Measurements from ENCODE around the gene GABBR2.
"Not testable (repeated sequence)": the region's sequence is repeated elsewhere in the genome, so short reads cannot be mapped to it uniquely, and the experiment has no call there.

The GABBR2 gene

DNA sequence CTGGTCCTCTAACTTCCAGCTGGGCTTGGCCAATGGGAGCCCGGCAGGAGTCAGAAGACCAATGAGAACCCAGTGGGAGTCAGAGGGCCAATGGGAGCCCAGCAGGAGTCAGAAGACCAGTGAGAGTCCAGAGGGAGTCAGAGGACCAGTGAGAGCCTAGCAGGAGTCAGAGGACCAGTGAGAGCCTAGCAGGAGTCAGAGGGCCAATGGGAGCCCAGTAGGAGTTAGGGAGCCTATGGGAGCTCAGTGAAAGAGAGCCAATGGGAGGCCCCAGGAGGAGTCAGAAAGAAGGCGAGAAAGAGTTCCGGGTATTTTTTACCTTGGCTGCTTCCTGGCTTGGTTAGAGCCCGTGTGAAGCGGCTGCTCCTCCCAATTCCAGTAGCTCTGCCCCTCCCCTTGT lies 191.0 kb downstream of the GABBR2 start:
- in situ Hi-C loops (cut with HindIII; ENCODE audit: low sequenced_read_pairs): no loop called here

GRCh38 chr9:98516897-98517503 lies 191.7 kb downstream of the GABBR2 start:
- in situ Hi-C loops (cut with HindIII; ENCODE audit: low sequenced_read_pairs): no loop called here

GRCh38 chr9:98516205-98516896 lies 192.4 kb downstream of the GABBR2 start:
- in situ Hi-C loops (cut with HindIII; ENCODE audit: low sequenced_read_pairs): no loop called here

DNA sequence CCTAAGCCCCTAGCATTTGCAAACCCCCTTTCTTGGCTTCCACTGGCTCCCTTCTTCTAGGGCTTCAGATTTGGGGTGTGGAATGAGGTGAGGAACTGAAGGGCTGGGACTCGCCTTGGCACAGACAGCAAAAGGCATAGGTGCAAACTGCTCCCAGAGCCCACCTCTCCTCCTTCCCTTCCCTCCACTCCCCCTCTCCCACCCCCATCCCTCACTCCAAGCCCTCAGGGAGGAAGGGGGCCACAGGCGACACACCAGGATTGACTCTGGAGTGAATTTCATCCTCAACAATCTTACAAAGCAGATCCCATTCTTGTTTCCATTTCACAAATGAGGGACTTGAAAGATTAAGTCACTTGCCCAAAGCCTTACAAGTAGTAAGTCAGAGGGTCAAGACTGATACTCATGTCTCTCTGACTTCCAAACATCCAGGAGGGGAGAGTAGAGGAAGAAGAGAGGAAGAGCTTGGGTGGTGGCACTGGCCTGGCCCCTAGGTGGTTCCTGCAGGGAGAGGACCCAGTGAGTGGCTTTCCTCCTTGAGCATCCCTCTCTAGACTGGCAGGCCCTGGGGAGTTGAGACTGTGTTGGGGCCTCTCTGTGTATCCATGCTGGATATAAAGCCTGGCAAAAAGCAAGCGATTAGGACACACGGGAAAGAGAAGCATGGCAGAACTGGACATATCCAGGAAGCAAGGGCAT lies 193.1 kb downstream of the GABBR2 start:
- in situ Hi-C loops (cut with HindIII; ENCODE audit: low sequenced_read_pairs): no loop called here

GRCh38 chr9:98514841-98515240 lies 193.9 kb downstream of the GABBR2 start:
- in situ Hi-C loops (cut with HindIII; ENCODE audit: low sequenced_read_pairs): no loop called here

DNA sequence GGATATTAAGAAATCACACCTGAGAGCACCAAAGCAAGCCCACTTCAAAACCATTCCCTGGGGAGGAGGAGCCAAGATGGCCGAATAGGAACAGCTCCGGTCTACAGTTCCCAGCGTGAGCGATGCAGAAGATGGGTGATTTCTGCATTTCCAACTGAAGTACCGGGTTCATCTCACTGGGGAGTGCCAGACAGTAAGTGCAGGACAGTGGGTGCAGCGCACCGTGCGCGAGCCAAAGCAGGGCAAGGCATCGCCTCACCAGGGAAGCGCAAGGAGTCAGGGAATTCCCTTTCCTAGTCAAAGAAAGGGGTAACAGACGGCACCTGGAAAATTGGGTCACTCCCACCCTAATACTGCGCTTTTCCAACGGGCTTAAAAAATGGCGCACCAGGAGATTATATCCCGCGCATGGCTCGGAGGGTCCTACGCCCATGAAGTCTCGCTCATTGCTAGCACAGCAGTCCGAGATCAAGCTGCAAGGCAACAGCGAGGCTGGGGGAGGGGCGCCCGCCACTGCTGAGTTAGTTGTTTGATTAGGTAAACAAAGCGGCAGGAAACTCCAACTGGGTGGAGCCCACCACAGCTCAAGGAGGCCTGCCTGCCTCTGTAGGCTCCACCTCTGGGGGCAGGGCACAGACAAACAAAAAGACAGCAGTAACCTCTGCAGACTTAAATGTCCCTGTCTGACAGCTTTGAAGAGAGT lies 200.4 kb downstream of the GABBR2 start:
- in situ Hi-C loops (cut with HindIII; ENCODE audit: low sequenced_read_pairs): not testable (repeated sequence)

- in situ Hi-C loops (cut with HindIII; ENCODE audit: low sequenced_read_pairs): no loop called here
Observed at GRCh38 chr9:98506422-98507054, 202.2 kb downstream of the GABBR2 start.

GRCh38 chr9:98504298-98505282 lies 204.1 kb downstream of the GABBR2 start:
- in situ Hi-C loops (cut with HindIII; ENCODE audit: low sequenced_read_pairs): no loop called here

DNA sequence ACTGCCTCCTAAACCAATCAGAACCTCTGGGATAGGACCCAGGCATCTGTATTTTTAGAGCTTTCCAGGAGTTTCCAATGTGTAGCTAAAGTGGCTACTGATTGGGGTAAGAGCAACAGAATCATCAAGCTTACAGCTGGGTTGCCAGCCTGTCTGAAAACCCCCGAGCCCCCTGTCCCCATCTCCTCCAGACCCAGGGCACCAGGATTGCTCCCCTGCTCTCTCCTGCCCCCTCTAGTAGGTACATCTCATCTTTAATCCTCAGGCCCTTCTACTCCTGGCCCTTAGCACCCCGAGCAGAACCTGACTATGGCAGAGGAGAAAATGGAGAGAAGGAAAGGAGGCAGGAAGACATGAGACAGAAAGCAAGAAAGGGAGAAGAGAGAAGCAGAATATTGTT lies 204.9 kb downstream of the GABBR2 start:
- in situ Hi-C loops (cut with HindIII; ENCODE audit: low sequenced_read_pairs): no loop called here

DNA sequence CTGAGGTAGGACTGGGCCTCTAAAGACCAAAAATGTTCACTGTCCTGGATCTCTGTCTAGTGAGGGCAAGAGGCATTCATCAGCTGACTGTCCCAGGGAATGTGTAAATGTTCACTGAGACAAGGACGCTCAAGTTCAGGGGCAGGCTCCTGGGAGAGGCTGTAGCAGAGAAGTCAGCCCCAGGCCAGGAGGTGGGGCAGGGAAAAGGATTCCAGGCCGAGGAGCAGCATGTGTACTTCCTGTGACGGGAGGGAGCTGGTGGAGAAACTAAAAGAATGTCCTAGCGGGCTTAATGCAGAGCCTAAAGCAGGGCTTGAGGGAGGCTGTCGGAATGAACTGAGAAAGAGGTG lies 205.8 kb downstream of the GABBR2 start:
- in situ Hi-C loops (cut with HindIII; ENCODE audit: low sequenced_read_pairs): no loop called here

GRCh38 chr9:98502311-98502975 lies 206.3 kb downstream of the GABBR2 start:
- in situ Hi-C loops (cut with HindIII; ENCODE audit: low sequenced_read_pairs): no loop called here

DNA sequence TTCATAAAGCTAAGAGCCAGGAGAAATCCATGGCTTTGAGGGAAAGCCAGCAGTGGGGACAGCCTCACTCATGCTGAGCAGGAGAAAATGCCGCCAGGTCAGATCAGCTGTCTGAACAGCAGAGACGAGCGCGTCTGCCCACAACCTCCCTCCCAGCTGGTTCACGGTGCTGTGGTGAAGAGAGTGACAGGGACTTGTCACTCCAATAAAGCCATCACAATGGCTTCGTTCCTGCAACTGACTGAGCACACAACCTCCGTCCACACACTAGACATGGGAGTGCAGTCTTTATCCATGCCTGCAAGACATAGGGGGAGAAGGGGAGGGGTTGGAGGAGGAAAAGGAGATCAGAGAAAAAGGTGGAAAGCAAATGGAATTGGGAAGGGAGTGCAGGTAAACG lies 206.9 kb downstream of the GABBR2 start:
- in situ Hi-C loops (cut with HindIII; ENCODE audit: low sequenced_read_pairs): no loop called here

DNA sequence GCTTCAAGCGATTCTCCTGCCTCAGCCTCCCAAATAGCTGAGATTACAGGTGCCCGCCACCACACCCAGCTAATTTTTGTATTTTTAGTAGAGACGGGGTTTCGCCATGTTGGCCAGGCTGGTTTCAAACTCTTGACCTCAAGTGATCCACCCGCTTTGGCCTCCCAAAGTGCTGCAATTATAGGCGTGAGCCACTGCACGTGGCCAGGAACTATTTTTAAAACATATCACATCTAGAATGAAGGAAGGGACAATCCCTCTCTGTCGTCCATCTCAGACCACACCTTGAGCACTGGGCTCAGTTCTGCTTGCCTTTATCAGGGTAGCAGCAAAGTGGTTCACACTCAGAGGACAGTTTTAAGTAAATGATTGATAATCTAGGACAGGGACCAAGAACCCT lies 207.5 kb downstream of the GABBR2 start:
- in situ Hi-C loops (cut with HindIII; ENCODE audit: low sequenced_read_pairs): not testable (repeated sequence)

DNA sequence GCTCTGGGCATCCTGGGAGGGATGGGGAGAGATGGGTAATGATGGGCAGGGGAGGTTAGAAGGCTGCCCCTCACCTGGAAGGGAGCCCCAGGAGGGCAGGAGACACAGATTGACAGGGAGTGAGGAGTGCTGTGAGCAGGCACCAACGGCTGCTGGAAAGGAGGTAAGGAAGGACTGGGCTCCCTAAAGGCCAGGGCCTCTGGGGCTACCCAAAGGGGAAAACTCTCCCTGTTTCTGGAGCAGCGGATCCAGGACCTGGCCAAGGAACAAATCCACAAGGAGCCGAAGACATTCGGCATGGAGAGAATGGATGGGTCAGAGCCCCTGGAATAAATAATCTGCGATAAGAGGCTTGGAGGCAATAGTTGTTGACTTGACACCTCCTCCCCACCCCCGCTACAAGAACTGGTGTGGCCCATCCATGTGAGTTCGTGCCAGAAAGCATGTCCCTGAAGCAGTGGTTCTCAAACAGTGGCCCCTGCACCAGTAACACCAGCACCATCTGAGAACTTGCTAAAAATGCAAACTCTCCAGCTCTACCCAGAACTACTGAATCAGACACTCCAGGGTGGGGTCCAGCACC lies 208.3 kb downstream of the GABBR2 start:
- in situ Hi-C loops (cut with HindIII; ENCODE audit: low sequenced_read_pairs): no loop called here

- in situ Hi-C loops (cut with HindIII; ENCODE audit: low sequenced_read_pairs): no loop called here
Observed at GRCh38 chr9:98495530-98495929, 213.2 kb downstream of the GABBR2 start.

- in situ Hi-C loops (cut with HindIII; ENCODE audit: low sequenced_read_pairs): no loop called here
Observed at GRCh38 chr9:98494852-98495251, 213.9 kb downstream of the GABBR2 start.

GRCh38 chr9:98491828-98492227 lies 216.9 kb downstream of the GABBR2 start:
- in situ Hi-C loops (cut with HindIII; ENCODE audit: low sequenced_read_pairs): no loop called here

- in situ Hi-C loops (cut with HindIII; ENCODE audit: low sequenced_read_pairs): no loop called here
Observed at GRCh38 chr9:98491231-98491651, 217.5 kb downstream of the GABBR2 start.
